ENCODE measurements around the gene FNBP1. TPM values are rescaled to one million over a fixed set of nuclear protein-coding genes. Genes with fewer than 3 reads are reported as not detected.
"Not testable (repeated sequence)": the region's sequence is repeated elsewhere in the genome, so short reads cannot be mapped to it uniquely, and the experiment has no call there.

FNBP1 gene
- total RNA-seq, 1 experiment from 2014 or later: 53.6 TPM

DNA sequence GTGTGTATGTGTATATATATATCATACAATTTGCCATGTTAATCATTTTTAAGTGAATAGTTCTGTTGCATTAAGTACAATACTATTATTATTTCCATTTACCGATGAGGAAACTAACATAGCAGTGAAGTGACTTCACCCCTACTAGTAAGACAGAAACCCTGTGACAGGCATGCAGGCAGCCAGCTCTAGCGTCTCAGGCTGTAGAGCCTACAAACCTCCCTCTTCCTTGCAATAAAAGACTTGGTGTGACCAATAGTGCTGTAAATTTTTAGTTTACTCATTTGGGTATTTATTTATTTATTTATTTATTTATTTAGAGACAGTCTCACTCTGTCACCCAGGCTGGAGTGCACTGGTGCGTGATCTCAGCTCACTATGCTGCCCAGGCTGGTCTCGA is 24.7 kb downstream of the FNBP1 start:
- intact Hi-C loops (cut with micrococcal nuclease; ENCODE audit: unreplicated experiment) (no loop called here), in situ Hi-C loops (cut with HindIII; ENCODE audit: low pct_unique_long_range_greater_than_20kb, low sequenced_read_pairs) (no loop called here)
- Histone ChIP-seq H3K4me1 (ENCODE audit: control insufficient read depth, insufficient read depth, low read length) (peaks cover 28% of the 10 kb centered on the region), H3K27me3 (ENCODE audit: control insufficient read depth, insufficient read depth, low read length) (no peaks in the 10 kb centered on the region), H3K36me3 (ENCODE audit: control insufficient read depth, insufficient read depth, low read length) (no peaks in the 10 kb centered on the region), H3K4me3 (ENCODE audit: low read depth in 2 of 2, low read length in 2 of 2) (no peak overlapping the region), H3K27ac (ENCODE audit: low read length) (no peak overlapping the region), H3K9me3 (ENCODE audit: control insufficient read depth, insufficient read depth, low read depth, low read length) (no peaks in the 10 kb centered on the region)
- no TSS peak for BruUV-seq (replicated peaks)
- ChIA-PET POLR2A (interaction anchor here (0.6 kb wide), 1 partner anchor 34 kb away, joined by 3 read pairs; no protein-coding TSS in a partner anchor), CTCF (no interaction called here)
- TF ChIP-seq, protein P1, sequence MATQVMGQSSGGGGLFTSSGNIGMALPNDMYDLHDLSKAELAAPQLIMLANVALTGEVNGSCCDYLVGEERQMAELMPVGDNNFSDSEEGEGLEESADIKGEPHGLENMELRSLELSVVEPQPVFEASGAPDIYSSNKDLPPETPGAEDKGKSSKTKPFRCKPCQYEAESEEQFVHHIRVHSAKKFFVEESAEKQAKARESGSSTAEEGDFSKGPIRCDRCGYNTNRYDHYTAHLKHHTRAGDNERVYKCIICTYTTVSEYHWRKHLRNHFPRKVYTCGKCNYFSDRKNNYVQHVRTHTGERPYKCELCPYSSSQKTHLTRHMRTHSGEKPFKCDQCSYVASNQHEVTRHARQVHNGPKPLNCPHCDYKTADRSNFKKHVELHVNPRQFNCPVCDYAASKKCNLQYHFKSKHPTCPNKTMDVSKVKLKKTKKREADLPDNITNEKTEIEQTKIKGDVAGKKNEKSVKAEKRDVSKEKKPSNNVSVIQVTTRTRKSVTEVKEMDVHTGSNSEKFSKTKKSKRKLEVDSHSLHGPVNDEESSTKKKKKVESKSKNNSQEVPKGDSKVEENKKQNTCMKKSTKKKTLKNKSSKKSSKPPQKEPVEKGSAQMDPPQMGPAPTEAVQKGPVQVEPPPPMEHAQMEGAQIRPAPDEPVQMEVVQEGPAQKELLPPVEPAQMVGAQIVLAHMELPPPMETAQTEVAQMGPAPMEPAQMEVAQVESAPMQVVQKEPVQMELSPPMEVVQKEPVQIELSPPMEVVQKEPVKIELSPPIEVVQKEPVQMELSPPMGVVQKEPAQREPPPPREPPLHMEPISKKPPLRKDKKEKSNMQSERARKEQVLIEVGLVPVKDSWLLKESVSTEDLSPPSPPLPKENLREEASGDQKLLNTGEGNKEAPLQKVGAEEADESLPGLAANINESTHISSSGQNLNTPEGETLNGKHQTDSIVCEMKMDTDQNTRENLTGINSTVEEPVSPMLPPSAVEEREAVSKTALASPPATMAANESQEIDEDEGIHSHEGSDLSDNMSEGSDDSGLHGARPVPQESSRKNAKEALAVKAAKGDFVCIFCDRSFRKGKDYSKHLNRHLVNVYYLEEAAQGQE (IDR thresholded peaks at IDR 0.05; ENCODE audit: insufficient read depth in 1 of 2, low read depth in 2 of 2, low read length in 1 of 2): no peak
- TF ChIP-seq POLR2AphosphoS5 (IDR thresholded peaks at IDR 0.05; ENCODE audit: low read depth, low read length) (no peak), SIN3A (IDR thresholded peaks at IDR 0.05; ENCODE audit: borderline replicate concordance, insufficient read depth, low read depth, low read length) (no peak), TCF7L2 (IDR thresholded peaks at IDR 0.05; ENCODE audit: low read depth, low read length) (no peak)
- TF ChIP-seq, protein P2, sequence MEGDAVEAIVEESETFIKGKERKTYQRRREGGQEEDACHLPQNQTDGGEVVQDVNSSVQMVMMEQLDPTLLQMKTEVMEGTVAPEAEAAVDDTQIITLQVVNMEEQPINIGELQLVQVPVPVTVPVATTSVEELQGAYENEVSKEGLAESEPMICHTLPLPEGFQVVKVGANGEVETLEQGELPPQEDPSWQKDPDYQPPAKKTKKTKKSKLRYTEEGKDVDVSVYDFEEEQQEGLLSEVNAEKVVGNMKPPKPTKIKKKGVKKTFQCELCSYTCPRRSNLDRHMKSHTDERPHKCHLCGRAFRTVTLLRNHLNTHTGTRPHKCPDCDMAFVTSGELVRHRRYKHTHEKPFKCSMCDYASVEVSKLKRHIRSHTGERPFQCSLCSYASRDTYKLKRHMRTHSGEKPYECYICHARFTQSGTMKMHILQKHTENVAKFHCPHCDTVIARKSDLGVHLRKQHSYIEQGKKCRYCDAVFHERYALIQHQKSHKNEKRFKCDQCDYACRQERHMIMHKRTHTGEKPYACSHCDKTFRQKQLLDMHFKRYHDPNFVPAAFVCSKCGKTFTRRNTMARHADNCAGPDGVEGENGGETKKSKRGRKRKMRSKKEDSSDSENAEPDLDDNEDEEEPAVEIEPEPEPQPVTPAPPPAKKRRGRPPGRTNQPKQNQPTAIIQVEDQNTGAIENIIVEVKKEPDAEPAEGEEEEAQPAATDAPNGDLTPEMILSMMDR (IDR thresholded peaks at IDR 0.05): no peak
- ATAC-seq: peak; percentile 36; the same call in 1 of the 2 replicates
- DNase-seq (ENCODE audit: low read depth, low spot score): no peak

GRCh38 chr9:130017510-130017909 is 25.5 kb downstream of the FNBP1 start:
- POLR2A ChIA-PET; H3K36me3 ChIP-seq (ENCODE audit: control insufficient read depth, insufficient read depth, low read length); intact Hi-C loops (cut with micrococcal nuclease; ENCODE audit: unreplicated experiment); BruUV-seq (replicated peaks); H3K27me3 ChIP-seq (ENCODE audit: control insufficient read depth, insufficient read depth, low read length); in situ Hi-C loops (cut with HindIII; ENCODE audit: low pct_unique_long_range_greater_than_20kb, low sequenced_read_pairs); H3K9me3 ChIP-seq (ENCODE audit: control insufficient read depth, insufficient read depth, low read depth, low read length); ATAC-seq; H3K4me3 ChIP-seq (ENCODE audit: low read depth in 2 of 2, low read length in 2 of 2); DNase-seq (ENCODE audit: low read depth, low spot score); H3K27ac ChIP-seq (ENCODE audit: low read length): not testable (repeated sequence)
- H3K4me1 ChIP-seq (ENCODE audit: control insufficient read depth, insufficient read depth, low read length): peaks cover 21% of the 10 kb centered on the region
- CTCF ChIA-PET: interaction anchor here (1.2 kb wide), 1 partner anchor 22 kb away, joined by 14 read pairs; no protein-coding TSS in a partner anchor

DNA sequence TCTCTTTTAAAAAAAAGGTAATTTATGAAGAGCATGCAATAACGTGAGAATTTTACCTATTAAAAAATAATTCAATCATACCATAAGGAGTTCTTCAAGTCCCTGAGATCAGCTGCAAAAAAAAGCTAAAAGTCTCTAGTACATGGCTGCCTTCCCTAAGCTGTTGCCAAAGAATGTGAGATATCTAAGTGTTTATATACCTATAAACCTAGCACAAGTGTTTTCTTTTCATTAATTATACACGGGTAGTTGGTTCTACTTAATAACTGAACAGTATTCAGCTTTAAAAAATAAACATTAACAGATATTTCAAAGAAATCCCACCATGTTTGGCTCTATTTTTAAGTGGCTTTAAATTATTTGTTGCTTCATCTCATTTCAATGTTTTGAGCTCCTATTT is 25.9 kb downstream of the FNBP1 start:
- Histone ChIP-seq H3K9me3 (ENCODE audit: control insufficient read depth, insufficient read depth, low read depth, low read length) (no peaks in the 10 kb centered on the region), H3K27ac (ENCODE audit: low read length) (no peak overlapping the region), H3K27me3 (ENCODE audit: control insufficient read depth, insufficient read depth, low read length) (no peaks in the 10 kb centered on the region), H3K4me3 (ENCODE audit: low read depth in 2 of 2, low read length in 2 of 2) (no peak overlapping the region), H3K4me1 (ENCODE audit: control insufficient read depth, insufficient read depth, low read length) (peaks cover 20% of the 10 kb centered on the region), H3K36me3 (ENCODE audit: control insufficient read depth, insufficient read depth, low read length) (no peaks in the 10 kb centered on the region)
- intact Hi-C loops (cut with micrococcal nuclease; ENCODE audit: unreplicated experiment): no loop called here
- no peak for DNase-seq (ENCODE audit: low read depth, low spot score)
- ChIA-PET CTCF (interaction anchor here (1.2 kb wide), 1 partner anchor 22 kb away, joined by 14 read pairs; no protein-coding TSS in a partner anchor), POLR2A (no interaction called here)
- peak; percentile 44; the same call in 1 of the 2 replicates for ATAC-seq
- TF ChIP-seq, protein P2 (IDR thresholded peaks at IDR 0.05): no peak
- TF ChIP-seq, protein P1 (IDR thresholded peaks at IDR 0.05; ENCODE audit: insufficient read depth in 1 of 2, low read depth in 2 of 2, low read length in 1 of 2): no peak
- TF ChIP-seq TCF7L2 (IDR thresholded peaks at IDR 0.05; ENCODE audit: low read depth, low read length): no peak
- no peak for TF ChIP-seq SIN3A (IDR thresholded peaks at IDR 0.05; ENCODE audit: borderline replicate concordance, insufficient read depth, low read depth, low read length)
- TF ChIP-seq POLR2AphosphoS5 (IDR thresholded peaks at IDR 0.05; ENCODE audit: low read depth, low read length): no peak
- BruUV-seq (replicated peaks): no TSS peak
- in situ Hi-C loops (cut with HindIII; ENCODE audit: low pct_unique_long_range_greater_than_20kb, low sequenced_read_pairs): no loop called here
